ENCODE results near the gene PILRA. TPM values are rescaled to one million over a fixed set of nuclear protein-coding genes. Genes with fewer than 3 reads are reported as not detected.
"Not testable (repeated sequence)": the region's sequence is repeated elsewhere in the genome, so short reads cannot be mapped to it uniquely, and the experiment has no call there.

PILRA gene
- total RNA-seq, 1 donor from 2014 or later = 1.6 TPM

GRCh38 chr7:100356416-100357068, 16.7 kb upstream of the PILRA start:
- Histone ChIP-seq H3K36me3 (ENCODE audit: control insufficient read depth in 3 of 3, insufficient read depth in 3 of 3, low read length in 3 of 3) (peaks cover 74 to 79% (median 79%) of the 10 kb centered on the region in 3 donors), H3K27ac (ENCODE audit: low read depth, low read length) (no peak overlapping the region), H3K9me3 (ENCODE audit: control insufficient read depth in 3 of 3, low read length in 3 of 3) (no peaks in the 10 kb centered on the region), H3K9ac (ENCODE audit: low read depth in 1 of 3, low read length in 3 of 3) (no peak overlapping the region), H3K27me3 (ENCODE audit: control insufficient read depth in 3 of 3, insufficient read depth in 3 of 3, low read length in 3 of 3) (no peaks in the 10 kb centered on the region), H3K4me1 (ENCODE audit: control insufficient read depth in 3 of 3, insufficient read depth in 3 of 3, low read length in 3 of 3) (no peaks in the 10 kb centered on the region), H3K4me3 (ENCODE audit: low read length in 3 of 3) (no peak overlapping the region)

- Histone ChIP-seq H3K4me1 (ENCODE audit: control insufficient read depth in 3 of 3, insufficient read depth in 3 of 3, low read length in 3 of 3) (no peaks in the 10 kb centered on the region), H3K27ac (ENCODE audit: low read depth, low read length) (no peak overlapping the region), H3K4me3 (ENCODE audit: low read length in 3 of 3) (no peak overlapping the region), H3K9ac (ENCODE audit: low read depth in 1 of 3, low read length in 3 of 3) (no peak overlapping the region), H3K36me3 (ENCODE audit: control insufficient read depth in 3 of 3, insufficient read depth in 3 of 3, low read length in 3 of 3) (peaks cover 75 to 82% (median 77%) of the 10 kb centered on the region in 3 donors), H3K9me3 (ENCODE audit: control insufficient read depth in 3 of 3, low read length in 3 of 3) (no peaks in the 10 kb centered on the region), H3K27me3 (ENCODE audit: control insufficient read depth in 3 of 3, insufficient read depth in 3 of 3, low read length in 3 of 3) (no peaks in the 10 kb centered on the region)
These were observed 16.1 kb upstream of the PILRA start for GRCh38 chr7:100357131-100357561.

GRCh38 chr7:100358027-100358856, 15.0 kb upstream of the PILRA start, which contains the start of gene PILRB:
Gene PILRB (plus strand): TSS chr7:100358117. CDS start chr7:100358303, 186 bp downstream.
- Histone ChIP-seq H3K4me1 (ENCODE audit: control insufficient read depth in 3 of 3, insufficient read depth in 3 of 3, low read length in 3 of 3) (no peaks in the 10 kb centered on the region), H3K4me3 (ENCODE audit: low read length in 3 of 3) (no peak within 1 kb of the TSS), H3K36me3 (ENCODE audit: control insufficient read depth in 3 of 3, insufficient read depth in 3 of 3, low read length in 3 of 3) (peaks cover 72 to 84% (median 81%) of the 10 kb centered on the region in 3 donors), H3K27ac (ENCODE audit: low read depth, low read length) (no peak within 1 kb of the TSS), H3K9ac (ENCODE audit: low read depth in 1 of 3, low read length in 3 of 3) (no peak within 1 kb of the TSS), H3K27me3 (ENCODE audit: control insufficient read depth in 3 of 3, insufficient read depth in 3 of 3, low read length in 3 of 3) (no peaks in the 10 kb centered on the region), H3K9me3 (ENCODE audit: control insufficient read depth in 3 of 3, low read length in 3 of 3) (no peaks in the 10 kb centered on the region)

GRCh38 chr7:100358857-100359212, 14.5 kb upstream of the PILRA start:
- no peak overlapping the region for H3K9ac ChIP-seq (ENCODE audit: low read depth in 1 of 3, low read length in 3 of 3)

GRCh38 chr7:100360135-100360854, 13.0 kb upstream of the PILRA start:
- no peak overlapping the region for H3K9ac ChIP-seq (ENCODE audit: low read depth in 1 of 3, low read length in 3 of 3)
- H3K36me3 ChIP-seq (ENCODE audit: control insufficient read depth in 3 of 3, insufficient read depth in 3 of 3, low read length in 3 of 3) = peaks cover 53 to 67% (median 66%) of the 10 kb centered on the region in 3 donors
- no peak overlapping the region for H3K4me3 ChIP-seq (ENCODE audit: low read length in 3 of 3)
- H3K27me3 ChIP-seq (ENCODE audit: control insufficient read depth in 3 of 3, insufficient read depth in 3 of 3, low read length in 3 of 3) = no peaks in the 10 kb centered on the region
- H3K27ac ChIP-seq (ENCODE audit: low read depth, low read length) = no peak overlapping the region
- H3K4me1 ChIP-seq (ENCODE audit: control insufficient read depth in 3 of 3, insufficient read depth in 3 of 3, low read length in 3 of 3) = no peaks in the 10 kb centered on the region
- no peaks in the 10 kb centered on the region for H3K9me3 ChIP-seq (ENCODE audit: control insufficient read depth in 3 of 3, low read length in 3 of 3)

More at GRCh38 chr7:100358857-100359212, 14.5 kb upstream of the PILRA start:
- no peaks in the 10 kb centered on the region for H3K27me3 ChIP-seq (ENCODE audit: control insufficient read depth in 3 of 3, insufficient read depth in 3 of 3, low read length in 3 of 3)
- H3K27ac ChIP-seq (ENCODE audit: low read depth, low read length) = no peak overlapping the region
- peaks cover 66 to 82% (median 78%) of the 10 kb centered on the region in 3 donors for H3K36me3 ChIP-seq (ENCODE audit: control insufficient read depth in 3 of 3, insufficient read depth in 3 of 3, low read length in 3 of 3)
- H3K4me3 ChIP-seq (ENCODE audit: low read length in 3 of 3) = no peak overlapping the region
- H3K4me1 ChIP-seq (ENCODE audit: control insufficient read depth in 3 of 3, insufficient read depth in 3 of 3, low read length in 3 of 3) = no peaks in the 10 kb centered on the region
- H3K9me3 ChIP-seq (ENCODE audit: control insufficient read depth in 3 of 3, low read length in 3 of 3) = no peaks in the 10 kb centered on the region

GRCh38 chr7:100363098-100363497, 10.2 kb upstream of the PILRA start:
- Histone ChIP-seq H3K9me3 (ENCODE audit: control insufficient read depth in 3 of 3, low read length in 3 of 3) (peaks cover 0 to 2% (median 0%) of the 10 kb centered on the region in 3 donors), H3K4me1 (ENCODE audit: control insufficient read depth in 3 of 3, insufficient read depth in 3 of 3, low read length in 3 of 3) (no peaks in the 10 kb centered on the region), H3K9ac (ENCODE audit: low read depth in 1 of 3, low read length in 3 of 3) (no peak overlapping the region), H3K36me3 (ENCODE audit: control insufficient read depth in 3 of 3, insufficient read depth in 3 of 3, low read length in 3 of 3) (peaks cover 33 to 59% (median 49%) of the 10 kb centered on the region in 3 donors), H3K4me3 (ENCODE audit: low read length in 3 of 3) (no peak overlapping the region), H3K27me3 (ENCODE audit: control insufficient read depth in 3 of 3, insufficient read depth in 3 of 3, low read length in 3 of 3) (no peaks in the 10 kb centered on the region), H3K27ac (ENCODE audit: low read depth, low read length) (no peak overlapping the region)

GRCh38 chr7:100363797-100364196, 9.5 kb upstream of the PILRA start:
- H3K36me3 ChIP-seq (ENCODE audit: control insufficient read depth in 3 of 3, insufficient read depth in 3 of 3, low read length in 3 of 3) = peaks cover 32 to 57% (median 45%) of the 10 kb centered on the region in 3 donors
- not testable (repeated sequence) for H3K9ac ChIP-seq (ENCODE audit: low read depth in 1 of 3, low read length in 3 of 3); H3K27ac ChIP-seq (ENCODE audit: low read depth, low read length); H3K27me3 ChIP-seq (ENCODE audit: control insufficient read depth in 3 of 3, insufficient read depth in 3 of 3, low read length in 3 of 3); H3K4me3 ChIP-seq (ENCODE audit: low read length in 3 of 3); H3K4me1 ChIP-seq (ENCODE audit: control insufficient read depth in 3 of 3, insufficient read depth in 3 of 3, low read length in 3 of 3); H3K9me3 ChIP-seq (ENCODE audit: control insufficient read depth in 3 of 3, low read length in 3 of 3)

GRCh38 chr7:100364480-100364879, 8.8 kb upstream of the PILRA start:
- peaks cover 29 to 52% (median 38%) of the 10 kb centered on the region in 3 donors for H3K36me3 ChIP-seq (ENCODE audit: control insufficient read depth in 3 of 3, insufficient read depth in 3 of 3, low read length in 3 of 3)
- peaks cover 0 to 2% (median 0%) of the 10 kb centered on the region in 3 donors for H3K9me3 ChIP-seq (ENCODE audit: control insufficient read depth in 3 of 3, low read length in 3 of 3)
- H3K27me3 ChIP-seq (ENCODE audit: control insufficient read depth in 3 of 3, insufficient read depth in 3 of 3, low read length in 3 of 3) = no peaks in the 10 kb centered on the region
- no peak overlapping the region for H3K9ac ChIP-seq (ENCODE audit: low read depth in 1 of 3, low read length in 3 of 3)
- H3K4me3 ChIP-seq (ENCODE audit: low read length in 3 of 3) = no peak overlapping the region
- no peak overlapping the region for H3K27ac ChIP-seq (ENCODE audit: low read depth, low read length)
- H3K4me1 ChIP-seq (ENCODE audit: control insufficient read depth in 3 of 3, insufficient read depth in 3 of 3, low read length in 3 of 3) = no peaks in the 10 kb centered on the region

GRCh38 chr7:100365998-100366367, 7.3 kb upstream of the PILRA start:
- not testable (repeated sequence) for H3K4me3 ChIP-seq (ENCODE audit: low read length in 3 of 3); H3K9me3 ChIP-seq (ENCODE audit: control insufficient read depth in 3 of 3, low read length in 3 of 3); H3K4me1 ChIP-seq (ENCODE audit: control insufficient read depth in 3 of 3, insufficient read depth in 3 of 3, low read length in 3 of 3); H3K27ac ChIP-seq (ENCODE audit: low read depth, low read length); H3K27me3 ChIP-seq (ENCODE audit: control insufficient read depth in 3 of 3, insufficient read depth in 3 of 3, low read length in 3 of 3); H3K9ac ChIP-seq (ENCODE audit: low read depth in 1 of 3, low read length in 3 of 3)
- H3K36me3 ChIP-seq (ENCODE audit: control insufficient read depth in 3 of 3, insufficient read depth in 3 of 3, low read length in 3 of 3) = peaks cover 18 to 42% (median 29%) of the 10 kb centered on the region in 3 donors
